PC-3 (cell line): Measurements from ENCODE around the gene TMED4. TPM values are rescaled to one million over a fixed set of nuclear protein-coding genes. Genes with fewer than 3 reads are reported as not detected.
A peak's percentile ranks its signal among the peaks of the same experiment; 100 is the strongest.

Experiments
- ATAC-seq: fragments of 200-7000 bp; cut with Tn5 transposase; 2 replicates; pipeline ENCODE4 v1.9.1; 2020; ENCODE audit warnings: mild to moderate bottlenecking, moderate library complexity
- BruUV-seq: library from RNA; stranded (reverse); fragments of 400-500 nt; replicated peaks from 2 replicates; lab custom pipeline; 2021; lab: Mats Ljungman, UMichigan
- CTCF ChIA-PET: fragments of 300-600 bp; sonication (Branson Sonifier 250); formaldehyde crosslinking; loops from one replicate; lab custom pipeline; 2022; ENCODE audit warnings: antibody characterized with exemption; lab: Charles Lee
- POLR2A ChIA-PET: fragments of 300-600 bp; sonication (Branson Sonifier 250); formaldehyde crosslinking; loops from one replicate; lab custom pipeline; 2022; ENCODE audit warnings: antibody characterized with exemption; ENCODE audit not compliant: unreplicated experiment; lab: Charles Lee
- DNase-seq: peaks from one replicate; pipeline ENCODE4 v3.0.0-alpha.2; 2015
- H2AFZ ChIP-seq: fragments of 300-600 bp; sonication (generic); 2 replicates; pipeline ENCODE4 v1.6.0; 2016; ENCODE audit warnings: antibody characterized with exemption, low read length
- H3F3A ChIP-seq: fragments of 300-600 bp; sonication (generic); one replicate; pipeline ENCODE4 v1.6.0; 2017; ENCODE audit warnings: antibody characterized with exemption, low read length, control low read depth, mild to moderate bottlenecking; ENCODE audit not compliant: unreplicated experiment
- H3K27ac ChIP-seq: fragments of 300-600 bp; sonication (generic); 2 replicates; pipeline ENCODE4 v1.5.1; 2016; ENCODE audit warnings: mild to moderate bottlenecking, low read length
- H3K27me3 ChIP-seq: fragments of 300-600 bp; sonication (generic); 2 replicates; pipeline ENCODE4 v1.6.1; 2016; ENCODE audit warnings: low read length, mixed read lengths
- H3K36me3 ChIP-seq: fragments of 300-600 bp; sonication (generic); 2 replicates; pipeline ENCODE4 v1.6.1; 2016; ENCODE audit warnings: low read depth, mixed run types, low read length, mixed read lengths
- H3K4me1 ChIP-seq: fragments of 300-600 bp; sonication (generic); 2 replicates; pipeline ENCODE4 v1.5.1; 2016; ENCODE audit warnings: low read length; ENCODE audit not compliant: insufficient read depth
- H3K4me2 ChIP-seq: fragments of 300-600 bp; sonication (generic); 2 replicates; pipeline ENCODE4 v1.6.0; 2016; ENCODE audit warnings: low read length
- H3K4me3 ChIP-seq: fragments of 300-600 bp; sonication (generic); 2 replicates; pipeline ENCODE4 v1.5.1; 2016; ENCODE audit warnings: mild to moderate bottlenecking, low read length, mixed read lengths
- H3K79me2 ChIP-seq: fragments of 300-600 bp; sonication (generic); 2 replicates; pipeline ENCODE4 v1.6.1; 2017; ENCODE audit warnings: low read length, mixed read lengths
- H3K9ac ChIP-seq: fragments of 300-600 bp; sonication (generic); 2 replicates; pipeline ENCODE4 v1.6.0; 2016; ENCODE audit warnings: mild to moderate bottlenecking, low read length
- H3K9me2 ChIP-seq: fragments of 300-600 bp; sonication (generic); replicated peaks from 2 replicates; pipeline ENCODE4 v1.6.1; 2016; ENCODE audit warnings: mixed run types, low read length, mixed read lengths
- H3K9me3 ChIP-seq: fragments of 300-600 bp; sonication (generic); 2 replicates; pipeline ENCODE4 v1.6.1; 2016; ENCODE audit warnings: low read length, mixed read lengths
- H4K20me1 ChIP-seq: fragments of 300-600 bp; sonication (generic); 2 replicates; pipeline ENCODE4 v1.6.1; 2016; ENCODE audit warnings: low read length, mixed read lengths
- EZH2 ChIP-seq: fragments of 300-600 bp; sonication (generic); IDR thresholded peaks from one replicate; pipeline ENCODE4 v1.6.1; 2017; ENCODE audit warnings: antibody characterized with exemption, mild to moderate bottlenecking, low read length; ENCODE audit not compliant: unreplicated experiment
- EZH2phosphoT487 ChIP-seq: fragments of 300-600 bp; sonication (generic); IDR thresholded peaks from 2 replicates; pipeline ENCODE4 v1.6.1; 2018; ENCODE audit warnings: mild to moderate bottlenecking, antibody characterized with exemption, low read length, borderline replicate concordance
- intact Hi-C: fragments of 100-400 bp; cut with micrococcal nuclease; formaldehyde crosslinking; loops from 2 replicates; pipeline ENCODE4 v1.9.0; 2023
- total RNA-seq: library from RNA; depleted of rRNA; stranded (reverse); fragments of >200 nt; gene quantifications from 2 replicates; pipeline ENCODE4 v1.2.3, GENCODE V29; 2014
- TF ChIP-seq, protein P1 (sequence below): fragments of 300-600 bp; sonication (generic); conservative IDR thresholded peaks from 2 replicates; pipeline ENCODE4 v1.5.1; 2017; ENCODE audit warnings: antibody characterized with exemption, low read depth, mild to moderate bottlenecking, low read length

TMED4 gene
- total RNA-seq, 1 experiment from 2014 or later: 80.0 TPM

DNA sequence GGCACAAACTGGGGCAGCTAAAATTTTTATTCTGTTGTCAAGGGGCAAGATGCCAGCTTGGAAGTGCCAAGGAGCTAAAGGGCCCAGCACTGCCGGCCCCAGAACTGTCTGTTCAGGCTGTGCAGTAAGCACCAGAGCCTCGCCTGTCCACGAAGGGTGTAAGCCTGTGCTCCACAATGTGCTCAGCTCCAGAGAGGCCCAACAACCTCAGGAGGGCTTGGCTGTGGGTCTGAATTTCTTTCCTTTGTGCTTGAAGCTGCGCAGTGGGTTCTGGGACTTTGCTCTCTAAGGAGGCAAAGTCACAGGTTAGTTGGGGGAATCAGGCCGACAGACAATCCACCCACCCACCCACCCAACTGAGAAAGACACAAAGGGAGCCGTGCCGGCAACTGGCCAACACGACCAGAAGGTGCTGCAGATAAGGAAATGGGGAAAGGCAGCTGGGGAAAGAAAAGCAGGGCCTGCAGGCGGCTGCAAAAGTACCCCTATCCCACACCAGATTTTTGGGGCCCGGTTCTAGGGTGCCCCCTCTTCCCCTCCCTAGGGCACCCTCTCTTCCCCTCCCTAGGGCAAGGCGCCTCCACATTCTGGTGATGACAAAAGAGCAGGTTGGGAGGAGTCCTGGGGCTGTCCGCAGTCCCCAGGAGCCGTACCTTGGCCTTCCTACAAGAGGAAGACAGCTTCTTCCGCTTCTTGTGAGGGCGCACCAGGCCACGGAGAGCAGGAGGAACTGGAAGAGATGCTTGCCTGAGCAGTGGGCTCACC lies 16.1 kb downstream of the TMED4 start:
- BruUV-seq: no TSS peak
- Histone ChIP-seq H3K4me1 (peaks cover 16% of the 10 kb centered on the region), H3K27me3 (no peaks in the 10 kb centered on the region), H3K4me3 (no peak overlapping the region), H3K79me2 (peaks cover 15% of the 10 kb centered on the region; the same call in 1 of the 2 replicates), H3F3A (no peaks in the 10 kb centered on the region), H3K9ac (no peak overlapping the region), H3K9me2 (no peaks in the 10 kb centered on the region), H2AFZ (no peak overlapping the region), H4K20me1 (peaks cover 6% of the 10 kb centered on the region; the same call in 1 of the 2 replicates), H3K36me3 (peaks cover 53% of the 10 kb centered on the region), H3K9me3 (no peaks in the 10 kb centered on the region), H3K4me2 (no peak overlapping the region), H3K27ac (no peak overlapping the region)
- peak; percentile 42 for ATAC-seq
- POLR2A ChIA-PET: interaction anchor here (0.6 kb wide), 2 partner anchors 42 to 97 kb away, joined by 4 to 5 read pairs; no protein-coding TSS in a partner anchor
- no peak for DNase-seq
- CTCF ChIA-PET: interaction anchor here (0.7 to 1.2 kb wide), 3 partner anchors 8 to 325 kb away, joined by 3 to 5 read pairs (median 3); partner anchors contain the start of gene DDX56
- intact Hi-C loops: loop anchor here (1.0 to 5.0 kb wide), 2 partner anchors 79 to 325 kb away; no protein-coding TSS in a partner anchor
- TF ChIP-seq EZH2phosphoT487: no peak
- TF ChIP-seq, protein P1, sequence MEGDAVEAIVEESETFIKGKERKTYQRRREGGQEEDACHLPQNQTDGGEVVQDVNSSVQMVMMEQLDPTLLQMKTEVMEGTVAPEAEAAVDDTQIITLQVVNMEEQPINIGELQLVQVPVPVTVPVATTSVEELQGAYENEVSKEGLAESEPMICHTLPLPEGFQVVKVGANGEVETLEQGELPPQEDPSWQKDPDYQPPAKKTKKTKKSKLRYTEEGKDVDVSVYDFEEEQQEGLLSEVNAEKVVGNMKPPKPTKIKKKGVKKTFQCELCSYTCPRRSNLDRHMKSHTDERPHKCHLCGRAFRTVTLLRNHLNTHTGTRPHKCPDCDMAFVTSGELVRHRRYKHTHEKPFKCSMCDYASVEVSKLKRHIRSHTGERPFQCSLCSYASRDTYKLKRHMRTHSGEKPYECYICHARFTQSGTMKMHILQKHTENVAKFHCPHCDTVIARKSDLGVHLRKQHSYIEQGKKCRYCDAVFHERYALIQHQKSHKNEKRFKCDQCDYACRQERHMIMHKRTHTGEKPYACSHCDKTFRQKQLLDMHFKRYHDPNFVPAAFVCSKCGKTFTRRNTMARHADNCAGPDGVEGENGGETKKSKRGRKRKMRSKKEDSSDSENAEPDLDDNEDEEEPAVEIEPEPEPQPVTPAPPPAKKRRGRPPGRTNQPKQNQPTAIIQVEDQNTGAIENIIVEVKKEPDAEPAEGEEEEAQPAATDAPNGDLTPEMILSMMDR: peak; percentile 9

DNA sequence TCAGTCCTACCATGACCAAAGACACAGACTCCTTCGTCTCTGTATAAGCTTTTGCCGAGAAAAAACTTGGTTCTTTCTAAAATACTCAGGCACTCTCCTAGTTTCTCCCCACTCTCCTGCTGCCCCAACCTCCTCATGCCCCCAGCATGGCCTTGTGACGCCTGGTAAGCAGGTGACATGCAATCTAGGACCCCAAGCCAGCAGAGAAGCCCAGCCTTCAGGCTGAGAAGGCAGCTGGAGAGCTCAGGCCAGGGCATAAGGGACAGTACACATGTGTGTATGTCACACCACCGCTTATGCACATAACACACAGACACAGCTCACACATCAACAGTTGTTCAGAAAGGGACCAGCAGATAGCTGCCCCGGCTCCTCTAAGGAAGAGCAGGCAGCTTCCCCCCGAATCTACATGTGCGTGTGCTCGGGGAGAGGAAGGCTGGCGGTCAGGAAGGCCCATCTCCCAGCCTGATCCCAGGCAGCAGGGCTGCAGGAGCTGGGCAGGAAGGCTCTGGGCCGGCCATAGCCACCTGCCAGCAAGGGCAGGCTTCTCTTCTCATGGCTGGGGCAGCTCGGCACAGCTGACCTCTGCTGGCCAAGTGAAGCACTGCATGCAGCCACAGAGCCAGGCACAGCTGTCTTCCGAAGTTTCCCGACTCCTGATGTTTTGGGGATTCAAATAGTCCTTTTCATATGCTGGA lies 16.8 kb downstream of the TMED4 start:
- Histone ChIP-seq H2AFZ (no peak overlapping the region), H3K9ac (no peak overlapping the region), H3K36me3 (peaks cover 46% of the 10 kb centered on the region), H3K27ac (no peak overlapping the region), H3K9me3 (no peaks in the 10 kb centered on the region), H4K20me1 (peaks cover 6% of the 10 kb centered on the region; the same call in 1 of the 2 replicates), H3K4me2 (no peak overlapping the region), H3F3A (no peaks in the 10 kb centered on the region), H3K4me3 (no peak overlapping the region), H3K27me3 (no peaks in the 10 kb centered on the region), H3K79me2 (peaks cover 8% of the 10 kb centered on the region; the same call in 1 of the 2 replicates), H3K9me2 (no peaks in the 10 kb centered on the region), H3K4me1 (peaks cover 16% of the 10 kb centered on the region)
- TF ChIP-seq EZH2 (no peak), EZH2phosphoT487 (no peak)
- TF ChIP-seq, protein P1: peak; percentile 89
- no TSS peak for BruUV-seq
- intact Hi-C loops: loop anchor here (1.0 to 5.0 kb wide), 2 partner anchors 78 to 324 kb away; no protein-coding TSS in a partner anchor
- POLR2A ChIA-PET: interaction anchor here (0.6 to 0.8 kb wide), 3 partner anchors 41 to 1271 kb away, joined by 4 to 5 read pairs (median 5); no protein-coding TSS in a partner anchor
- DNase-seq: peak; percentile 66
- peak; percentile 65 for ATAC-seq
- CTCF ChIA-PET: interaction anchor here (0.7 to 1.2 kb wide), 4 partner anchors 9 to 324 kb away, joined by 3 to 5 read pairs (median 4); partner anchors contain the start of gene DDX56
